Body of pancreas (tissue), 4 donors: ENCODE results near the gene MTMR3. TPM values are rescaled to one million over a fixed set of nuclear protein-coding genes. Genes with fewer than 3 reads are reported as not detected.

ENCODE experiments used
- ATAC-seq: fragments of 150-250 bp; one replicate; pipeline ENCODE4 v1.9.1; 2016
- DNase-seq, 4 donors: peaks; one replicate each; pipeline ENCODE4 v3.0.0-alpha.2; 2019
- H3K27ac ChIP-seq, 4 donors: fragments of 200-600 bp; sonication (generic); 1 replicate in 3 of 4; 2 replicates in 1 of 4; pipeline versions ENCODE4 v1.5.1 to v1.6.1; 2016 to 2019; ENCODE audit warnings: mild to moderate bottlenecking in 1 of 4, mixed read lengths in 1 of 4, moderate library complexity in 1 of 4
- H3K27me3 ChIP-seq, 2 donors: fragments of 200-600 bp; sonication (generic); one replicate each; pipeline ENCODE4 v1.6.0; 2016; ENCODE audit warnings: mild to moderate bottlenecking in 1 of 2
- H3K36me3 ChIP-seq, 2 donors: fragments of 200-600 bp; sonication (generic); replicated peaks in 1 of 2; 2 replicates each; pipeline ENCODE4 v1.5.1; 2016; ENCODE audit warnings: low read depth in 2 of 2; ENCODE audit not compliant: insufficient read depth in 1 of 2
- H3K4me1 ChIP-seq: fragments of 200-600 bp; sonication (generic); one replicate; pipeline ENCODE4 v1.6.0; 2016
- H3K4me3 ChIP-seq, 2 donors: fragments of 200-600 bp; sonication (generic); 1 replicate in 1 of 2; 2 replicates in 1 of 2; pipeline ENCODE4 v1.5.1; 2016 to 2019
- H3K9me3 ChIP-seq, 3 donors: fragments of 200-600 bp; sonication (generic); 1 replicate in 2 of 3; 2 replicates in 1 of 3; pipeline ENCODE4 v1.5.1; 2016
- POLR2A ChIP-seq, 3 donors: fragments of 450-650 bp; IDR thresholded peaks; one replicate each; pipeline ENCODE4 v1.6.1; 2016; ENCODE audit warnings: antibody characterized with exemption in 3 of 3, mild to moderate bottlenecking in 2 of 3
- WGBS, 2 donors: methylation state at CpG; one replicate each; pipeline ENCODE4 v1.1.5; 2017; 5-methylcytosine and 5-hydroxymethylcytosine counted together
- intact Hi-C: fragments of 100-400 bp; cut with DNase I; formaldehyde crosslinking; loops from one replicate; pipeline ENCODE4 v1.15.1; 2023
- total RNA-seq, 2 donors: library from RNA; depleted of rRNA; stranded (reverse); fragments of >200 nt; gene quantifications; one replicate each; pipeline ENCODE4 v1.1.0, GENCODE V29; 2016
- TF ChIP-seq, protein P1 (sequence below), 7 experiments: fragments of 450-650 bp in 4 of 7; fragments of 200-600 bp in 3 of 7; sonication (generic) in 3 of 7; IDR thresholded peaks; one replicate each; pipeline ENCODE4 v1.5.1; 2016 to 2019; ENCODE audit warnings: antibody characterized with exemption in 7 of 7

The MTMR3 gene
- total RNA-seq, 2 donors from 2014 or later: 37.9 to 46.7 TPM

- no peak for TF ChIP-seq POLR2A (IDR thresholded peaks at IDR 0.05)
- TF ChIP-seq, protein P1, sequence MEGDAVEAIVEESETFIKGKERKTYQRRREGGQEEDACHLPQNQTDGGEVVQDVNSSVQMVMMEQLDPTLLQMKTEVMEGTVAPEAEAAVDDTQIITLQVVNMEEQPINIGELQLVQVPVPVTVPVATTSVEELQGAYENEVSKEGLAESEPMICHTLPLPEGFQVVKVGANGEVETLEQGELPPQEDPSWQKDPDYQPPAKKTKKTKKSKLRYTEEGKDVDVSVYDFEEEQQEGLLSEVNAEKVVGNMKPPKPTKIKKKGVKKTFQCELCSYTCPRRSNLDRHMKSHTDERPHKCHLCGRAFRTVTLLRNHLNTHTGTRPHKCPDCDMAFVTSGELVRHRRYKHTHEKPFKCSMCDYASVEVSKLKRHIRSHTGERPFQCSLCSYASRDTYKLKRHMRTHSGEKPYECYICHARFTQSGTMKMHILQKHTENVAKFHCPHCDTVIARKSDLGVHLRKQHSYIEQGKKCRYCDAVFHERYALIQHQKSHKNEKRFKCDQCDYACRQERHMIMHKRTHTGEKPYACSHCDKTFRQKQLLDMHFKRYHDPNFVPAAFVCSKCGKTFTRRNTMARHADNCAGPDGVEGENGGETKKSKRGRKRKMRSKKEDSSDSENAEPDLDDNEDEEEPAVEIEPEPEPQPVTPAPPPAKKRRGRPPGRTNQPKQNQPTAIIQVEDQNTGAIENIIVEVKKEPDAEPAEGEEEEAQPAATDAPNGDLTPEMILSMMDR (IDR thresholded peaks at IDR 0.05): no peak
- no peaks in the 10 kb centered on the region for H3K4me1 ChIP-seq
- 85 to 90% methylated on average over 3 to 4 of the region's 4 CpGs for WGBS, 2 donors
- no peak overlapping the region for H3K27ac ChIP-seq
- DNase-seq (no peak), ATAC-seq (no peak)
- H3K4me3 ChIP-seq: no peak overlapping the region
- no peaks in the 10 kb centered on the region for H3K27me3 ChIP-seq
- peaks cover 0 to 69% of the 10 kb centered on the region in 2 donors for H3K36me3 ChIP-seq
- H3K9me3 ChIP-seq: no peaks in the 10 kb centered on the region
- intact Hi-C loops: no loop called here
Measured at GRCh38 chr22:30017375-30018223, 134.6 kb downstream of the MTMR3 start.

GRCh38 chr22:30020511-30020910 is 137.5 kb downstream of the MTMR3 start:
- H3K4me1 ChIP-seq: no peaks in the 10 kb centered on the region
- ATAC-seq (no peak), DNase-seq (no peak)
- H3K27ac ChIP-seq: no peak overlapping the region
- H3K9me3 ChIP-seq: no peaks in the 10 kb centered on the region
- H3K4me3 ChIP-seq: no peak overlapping the region
- peaks cover 0 to 58% of the 10 kb centered on the region in 2 donors for H3K36me3 ChIP-seq
- intact Hi-C loops: no loop called here
- no peaks in the 10 kb centered on the region for H3K27me3 ChIP-seq
- TF ChIP-seq, protein P1 (IDR thresholded peaks at IDR 0.05): no peak
- TF ChIP-seq POLR2A (IDR thresholded peaks at IDR 0.05): no peak
- 86 to 100% methylated on average over 7 to 9 of the region's 9 CpGs for WGBS, 2 donors

DNA sequence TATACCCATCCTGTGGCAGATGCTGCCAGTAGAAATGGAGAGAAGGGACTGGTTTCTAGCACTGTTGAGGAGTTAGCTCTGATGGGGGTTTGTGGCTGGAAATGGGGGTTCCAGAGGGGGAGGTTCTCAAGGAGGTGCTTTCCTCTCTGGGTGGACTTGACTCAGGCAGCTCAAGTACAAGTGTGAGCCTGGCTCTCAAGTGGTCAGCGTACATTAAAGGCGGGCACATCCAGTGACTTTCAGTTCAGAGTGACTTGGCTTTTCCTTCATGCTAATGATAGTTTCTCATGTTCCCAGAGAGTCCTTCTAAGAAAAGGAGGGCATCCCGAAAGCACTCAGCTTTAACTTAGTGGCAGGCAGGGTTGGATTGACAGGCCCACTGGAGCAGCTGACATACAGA is 138.4 kb downstream of the MTMR3 start:
- WGBS, 2 donors: 90 to 93% methylated on average over 3 of the region's 3 CpGs
- Histone ChIP-seq H3K36me3 (peaks cover 0 to 53% of the 10 kb centered on the region in 2 donors), H3K9me3 (no peaks in the 10 kb centered on the region), H3K4me1 (no peaks in the 10 kb centered on the region), H3K27me3 (no peaks in the 10 kb centered on the region), H3K27ac (no peak overlapping the region), H3K4me3 (no peak overlapping the region)
- ATAC-seq (no peak), DNase-seq (no peak)
- intact Hi-C loops: no loop called here
- TF ChIP-seq, protein P1 (IDR thresholded peaks at IDR 0.05): no peak
- TF ChIP-seq POLR2A (IDR thresholded peaks at IDR 0.05): no peak

DNA sequence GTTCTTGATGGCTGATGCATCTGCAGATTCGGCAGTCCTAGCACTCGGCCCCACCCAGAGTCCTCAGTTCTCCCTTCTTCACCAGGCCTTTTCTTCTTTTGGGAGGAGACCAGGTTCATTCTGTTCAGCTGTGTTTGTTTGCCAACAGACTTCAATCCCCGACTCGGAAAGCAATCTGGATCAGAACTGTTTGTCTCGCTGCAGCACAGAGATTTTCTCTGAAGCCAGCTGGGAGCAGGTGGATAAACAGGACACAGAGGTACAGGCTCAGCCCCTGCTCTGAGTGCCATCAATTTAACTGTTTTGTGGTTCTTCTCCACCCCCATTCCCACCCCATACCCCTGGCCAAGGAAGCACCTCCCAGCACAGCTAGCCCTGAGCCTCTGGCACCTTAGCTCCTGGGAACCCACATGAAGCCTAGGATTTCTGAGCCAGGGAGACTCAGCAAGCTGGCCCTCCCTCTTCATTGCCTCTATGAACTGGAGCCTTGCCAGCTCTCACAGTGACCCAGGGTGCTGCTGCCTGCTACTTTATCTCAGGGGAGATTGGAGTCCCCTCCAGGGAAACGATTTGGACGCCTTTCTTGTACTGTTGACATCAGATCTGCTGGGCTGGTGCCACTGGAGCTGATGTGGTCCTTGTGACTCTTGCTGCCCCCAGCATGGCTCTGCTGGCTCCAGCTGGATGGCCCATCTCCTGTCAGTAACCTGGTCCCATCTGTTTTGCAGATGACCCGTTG is 139.1 kb downstream of the MTMR3 start:
- WGBS, 2 donors: 62 to 70% methylated on average over 5 to 8 of the region's 8 CpGs
- intact Hi-C loops: no loop called here
- DNase-seq (no peak), ATAC-seq (no peak)
- TF ChIP-seq, protein P1 (IDR thresholded peaks at IDR 0.05): no peak
- no peak for TF ChIP-seq POLR2A (IDR thresholded peaks at IDR 0.05)
- Histone ChIP-seq H3K4me1 (no peaks in the 10 kb centered on the region), H3K27me3 (no peaks in the 10 kb centered on the region), H3K27ac (no peak overlapping the region), H3K4me3 (no peak overlapping the region), H3K36me3 (peaks cover 0 to 52% of the 10 kb centered on the region in 2 donors), H3K9me3 (no peaks in the 10 kb centered on the region)
